Suppressor macrophage (primary cell): Measurements from ENCODE around the gene SH2D4B.

Experiments
- DNase-seq, 4 experiments: peaks; one replicate each; pipeline ENCODE4 v3.0.0-alpha.2; 2020 to 2022

The SH2D4B gene

GRCh38 chr10:80646366-80646765 is 108.7 kb downstream of the SH2D4B start:
- no peak for DNase-seq

GRCh38 chr10:80647173-80647833 is 109.6 kb downstream of the SH2D4B start:
- DNase-seq = no peak

GRCh38 chr10:80648106-80648505 is 110.4 kb downstream of the SH2D4B start:
- no peak for DNase-seq

GRCh38 chr10:80649183-80649582 is 111.5 kb downstream of the SH2D4B start:
- DNase-seq = no peak

- DNase-seq = no peak
These were observed 118.2 kb downstream of the SH2D4B start for GRCh38 chr10:80655898-80656297.

- DNase-seq = no peak
These were observed 120.4 kb downstream of the SH2D4B start for GRCh38 chr10:80658068-80658467.

- no peak for DNase-seq
These were observed 121.6 kb downstream of the SH2D4B start for GRCh38 chr10:80659289-80659688.

- peak in 2 of 4 experiments; percentile 12 to 20 for DNase-seq
These were observed 122.6 kb downstream of the SH2D4B start for GRCh38 chr10:80660266-80660665.

- peak; percentile 72 to 91 (median 86) for DNase-seq
These were observed 123.0 kb downstream of the SH2D4B start for GRCh38 chr10:80660736-80661135.

- DNase-seq = no peak
These were observed 123.8 kb downstream of the SH2D4B start for GRCh38 chr10:80661526-80661925.

GRCh38 chr10:80662429-80663261 is 124.9 kb downstream of the SH2D4B start:
- DNase-seq = peak; percentile 80 to 91 (median 88)

GRCh38 chr10:80664071-80664680 is 126.5 kb downstream of the SH2D4B start:
- DNase-seq = peak; percentile 81 to 91 (median 88)

- no peak for DNase-seq
These were observed 131.8 kb downstream of the SH2D4B start for GRCh38 chr10:80669485-80669884.

- no peak for DNase-seq
These were observed 133.1 kb downstream of the SH2D4B start for GRCh38 chr10:80670774-80671173.

GRCh38 chr10:80671847-80672246 is 134.1 kb downstream of the SH2D4B start:
- no peak for DNase-seq

- DNase-seq = no peak
These were observed 134.9 kb downstream of the SH2D4B start for GRCh38 chr10:80672613-80673012.

- DNase-seq = no peak
These were observed 137.1 kb downstream of the SH2D4B start for GRCh38 chr10:80674809-80675208.

GRCh38 chr10:80681142-80681541 is 143.4 kb downstream of the SH2D4B start:
- no peak for DNase-seq

GRCh38 chr10:80684259-80684658 is 146.6 kb downstream of the SH2D4B start:
- peak in 3 of 4 experiments; percentile 35 to 58 (median 49) for DNase-seq

- no peak for DNase-seq
These were observed 147.7 kb downstream of the SH2D4B start for GRCh38 chr10:80685355-80685754.

- DNase-seq = no peak
These were observed 149.2 kb downstream of the SH2D4B start for GRCh38 chr10:80686734-80687475.

GRCh38 chr10:80687476-80687789 is 149.7 kb downstream of the SH2D4B start:
- DNase-seq = no peak

GRCh38 chr10:80690434-80690833 is 152.7 kb downstream of the SH2D4B start:
- DNase-seq = no peak
